H1 (cell line): ENCODE results near the gene STXBP5. TPM values are rescaled to one million over a fixed set of nuclear protein-coding genes. Genes with fewer than 3 reads are reported as not detected.

Experiments
- CHD1 ChIP-seq: IDR thresholded peaks from 2 replicates; pipeline ENCODE4 v1.6.1; 2012; ENCODE audit warnings: low read depth, low read length, improper control_type of control experiment
- CHD2 ChIP-seq: IDR thresholded peaks from 2 replicates; pipeline ENCODE4 v1.6.1; 2012; ENCODE audit warnings: low read length, improper control_type of control experiment
- CREB1 ChIP-seq: IDR thresholded peaks from 2 replicates; pipeline ENCODE4 v1.6.1; 2012; ENCODE audit warnings: inconsistent platforms
- PHF8 ChIP-seq: fragments of 200-600 bp; sonication (generic); conservative IDR thresholded peaks from 2 replicates; pipeline ENCODE4 v1.7.1; 2012; ENCODE audit warnings: low read depth, mild to moderate bottlenecking, inconsistent platforms, low read length, moderate library complexity
- RAD21 ChIP-seq, 2 experiments: IDR thresholded peaks in 1 of 2; conservative IDR thresholded peaks in 1 of 2; 2 replicates each; pipeline ENCODE4 v1.6.1; 2011; ENCODE audit warnings: low read depth in 2 of 2, low read length in 2 of 2, improper control_type of control experiment in 1 of 2, inconsistent platforms in 1 of 2, mild to moderate bottlenecking in 1 of 2, moderate library complexity in 1 of 2
- polyA plus RNA-seq, 7 experiments: library from polyadenylated mRNA; depleted of rRNA in 3 of 7; stranded (reverse) in 5 of 7; unstranded in 2 of 7; fragments of >200 nt in 5 of 7; fragments of 200-250 nt in 2 of 7; gene quantifications; 1 replicate in 5 of 7; 2 replicates in 1 of 7; 4 replicates in 1 of 7; pipeline versions ENCODE4 v1.2.1 to v1.2.3, GENCODE V29; 2011 to 2013; ENCODE audit warnings: missing spikeins in 2 of 7, mixed read lengths in 2 of 7
- total RNA-seq: library from RNA; stranded (reverse); fragmentation: NEBNext Ultra II Directional; extraction: Animal tissue kit (Norgen Biotek cat#: 25700); gene quantifications from 2 replicates; pipeline ENCODE4 v1.2.1, GENCODE V29; 2021
- TF ChIP-seq, protein P1 (sequence below): IDR thresholded peaks from 2 replicates; pipeline ENCODE4 v1.6.1; 2011; ENCODE audit warnings: low read length, improper control_type of control experiment
- TF ChIP-seq, protein P2 (sequence below): IDR thresholded peaks from 2 replicates; pipeline ENCODE4 v1.6.1; 2012; ENCODE audit warnings: inconsistent platforms

The STXBP5 gene
- total and polyA plus RNA-seq, 2 of the 8 experiments (the other 6 are each of a cell fraction or from before 2014, with no cell fraction given): 2.7 to 10.8 TPM

DNA sequence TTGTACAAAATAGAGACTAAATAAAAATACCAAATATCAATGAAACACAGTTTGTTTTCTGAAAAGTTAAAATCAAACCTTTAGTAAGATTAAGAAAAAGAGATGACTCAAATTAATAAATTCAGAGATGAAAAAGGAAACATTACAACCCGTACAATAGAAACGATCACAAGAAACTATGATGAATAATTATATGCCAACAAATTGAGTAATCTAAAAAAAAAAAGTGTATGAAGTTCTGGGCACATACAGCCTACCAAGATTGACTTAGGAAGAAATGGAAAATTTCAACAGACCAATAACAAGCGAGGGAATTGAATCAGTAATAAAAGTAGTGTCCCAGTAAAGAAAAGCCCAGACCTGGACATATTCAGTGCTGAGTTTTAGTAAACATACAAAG is 94.8 kb downstream of the STXBP5 start (continued):
- TF ChIP-seq, protein P1, sequence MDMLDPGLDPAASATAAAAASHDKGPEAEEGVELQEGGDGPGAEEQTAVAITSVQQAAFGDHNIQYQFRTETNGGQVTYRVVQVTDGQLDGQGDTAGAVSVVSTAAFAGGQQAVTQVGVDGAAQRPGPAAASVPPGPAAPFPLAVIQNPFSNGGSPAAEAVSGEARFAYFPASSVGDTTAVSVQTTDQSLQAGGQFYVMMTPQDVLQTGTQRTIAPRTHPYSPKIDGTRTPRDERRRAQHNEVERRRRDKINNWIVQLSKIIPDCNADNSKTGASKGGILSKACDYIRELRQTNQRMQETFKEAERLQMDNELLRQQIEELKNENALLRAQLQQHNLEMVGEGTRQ: no peak
- TF ChIP-seq, protein P2, sequence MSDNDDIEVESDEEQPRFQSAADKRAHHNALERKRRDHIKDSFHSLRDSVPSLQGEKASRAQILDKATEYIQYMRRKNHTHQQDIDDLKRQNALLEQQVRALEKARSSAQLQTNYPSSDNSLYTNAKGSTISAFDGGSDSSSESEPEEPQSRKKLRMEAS: no peak
- no peak for TF ChIP-seq CHD1
- no peak for TF ChIP-seq RAD21 (IDR thresholded peaks at IDR 0.05 in 1 of 2, conservative IDR thresholded peaks at IDR 0.05 in 1 of 2; ENCODE audit: low read depth in 2 of 2, low read length in 2 of 2)
- no peak for TF ChIP-seq CHD2
- no peak for TF ChIP-seq CREB1
- TF ChIP-seq PHF8: no peak
